G401.6 (cell line): Measurements from ENCODE around the gene ZNF181.

Experiments
- FAIRE-seq: peaks from 2 replicates; lab custom pipeline; 2012; peaks lifted over from hg19 to GRCh38; lab: Jason Lieb, UNC

The ZNF181 gene

GRCh38 chr19:34759218-34759917 lies 25.3 kb downstream of the ZNF181 start:
- no peak for FAIRE-seq

GRCh38 chr19:34766386-34766785 lies 32.3 kb downstream of the ZNF181 start:
- FAIRE-seq = no peak

DNA sequence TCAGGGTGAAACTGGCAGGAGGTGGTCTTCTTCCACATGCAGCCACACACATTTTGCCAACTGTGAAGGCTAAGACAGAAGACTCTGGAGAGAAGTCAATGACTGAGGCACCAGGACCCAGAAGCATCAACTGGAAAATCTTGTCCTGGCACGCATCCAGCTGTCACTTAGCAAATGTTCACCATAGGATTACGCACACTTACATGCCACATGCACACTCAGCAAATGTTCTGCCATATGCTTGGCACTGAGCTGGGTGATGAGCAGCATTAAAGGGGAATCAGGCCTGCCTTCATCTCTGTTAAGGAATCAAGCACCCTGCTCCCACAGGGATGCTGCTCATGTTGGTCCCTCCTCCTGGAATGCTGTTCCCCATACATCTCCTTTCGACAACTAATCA lies 33.9 kb downstream of the ZNF181 start:
- FAIRE-seq = no peak

DNA sequence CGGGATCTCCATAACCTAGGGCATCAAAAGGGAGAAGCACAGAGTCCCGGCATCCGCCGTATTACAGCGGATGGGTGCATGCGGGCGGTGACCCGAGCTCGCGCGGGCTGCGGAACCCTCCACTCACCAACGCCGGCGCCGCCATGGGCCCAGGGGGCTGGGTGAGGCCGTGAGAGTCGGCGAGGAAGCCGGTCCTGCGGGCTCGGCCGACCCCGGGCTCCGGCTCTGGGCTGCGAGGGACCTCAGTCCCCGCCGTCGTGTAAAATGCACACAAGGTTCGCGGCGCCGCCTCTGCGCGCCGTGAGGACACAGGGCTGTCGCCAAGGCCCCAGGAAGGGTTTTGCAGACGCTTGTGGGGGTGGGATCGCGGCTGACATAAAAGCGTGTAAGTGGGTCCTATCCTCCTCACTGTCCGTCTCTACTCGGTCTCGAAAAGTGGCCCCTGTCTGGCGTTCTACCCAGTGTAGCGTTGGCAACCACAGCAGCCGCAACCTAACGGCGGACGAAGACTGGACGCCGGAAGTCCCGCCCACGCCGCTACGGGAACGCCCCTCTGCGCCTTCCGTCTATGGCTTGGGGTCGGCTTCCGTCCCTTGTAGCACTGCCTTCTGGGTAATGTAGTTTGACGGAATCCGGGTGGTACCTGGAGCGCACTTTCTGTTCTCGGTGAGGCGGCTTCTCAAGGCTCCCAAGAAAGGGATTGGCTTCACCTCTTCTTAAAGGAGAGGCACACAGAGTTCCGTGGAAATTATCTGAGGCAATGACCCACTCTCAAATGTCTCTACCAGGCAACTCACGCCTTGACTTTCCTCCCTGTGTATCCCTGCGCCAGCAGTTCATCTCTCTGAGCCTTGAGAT lies 38.9 kb downstream of the ZNF181 start, which contains the start of gene ZNF599:
Gene ZNF599, minus strand, starts transcription at position 519 of the 858 bp plus-strand sequence. Its CDS starts 374 bp downstream, at position 145.
- FAIRE-seq = peak; percentile 92

- no peak for FAIRE-seq
Measured at GRCh38 chr19:34773555-34773864, 39.5 kb downstream of the ZNF181 start.

DNA sequence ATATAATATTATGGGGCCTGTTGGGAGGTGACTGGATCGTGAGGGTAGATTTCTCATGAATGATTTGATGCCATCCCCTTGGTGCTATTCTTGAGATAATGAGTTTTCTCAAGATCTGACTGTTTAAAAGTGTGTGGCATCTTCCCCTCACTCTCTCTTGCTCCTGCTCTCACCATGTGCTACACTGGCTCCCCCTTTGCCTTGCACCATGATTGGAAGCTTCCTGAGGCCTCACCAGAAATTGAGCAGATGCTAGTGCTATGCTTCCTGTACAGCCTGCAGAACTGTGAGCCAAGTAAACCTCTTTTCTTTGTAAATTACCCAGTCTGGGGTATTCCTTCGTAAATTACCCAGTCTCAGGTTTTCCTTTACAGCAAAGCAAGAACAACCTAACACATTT lies 40.8 kb downstream of the ZNF181 start:
- FAIRE-seq = no peak

DNA sequence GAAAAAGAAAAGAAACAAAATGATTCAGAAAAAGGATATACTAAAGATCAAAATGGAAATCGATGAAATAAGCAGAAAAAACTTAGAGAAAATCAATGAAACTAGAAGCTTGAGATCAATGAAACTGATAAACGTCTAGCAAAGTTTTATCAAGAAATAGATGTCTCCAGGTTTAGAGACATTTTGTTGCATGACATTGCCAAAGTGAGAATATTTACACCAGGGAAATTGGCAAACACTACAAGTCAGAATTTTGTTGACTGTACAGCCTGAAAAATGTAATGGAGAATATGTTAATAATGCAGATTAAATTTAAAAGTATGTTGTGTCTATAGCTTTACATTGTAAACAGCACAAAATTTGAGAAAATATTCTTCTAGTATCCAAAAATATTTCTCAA lies 44.3 kb downstream of the ZNF181 start:
- FAIRE-seq = no peak

GRCh38 chr19:34779652-34780051 lies 45.6 kb downstream of the ZNF181 start:
- no peak for FAIRE-seq

DNA sequence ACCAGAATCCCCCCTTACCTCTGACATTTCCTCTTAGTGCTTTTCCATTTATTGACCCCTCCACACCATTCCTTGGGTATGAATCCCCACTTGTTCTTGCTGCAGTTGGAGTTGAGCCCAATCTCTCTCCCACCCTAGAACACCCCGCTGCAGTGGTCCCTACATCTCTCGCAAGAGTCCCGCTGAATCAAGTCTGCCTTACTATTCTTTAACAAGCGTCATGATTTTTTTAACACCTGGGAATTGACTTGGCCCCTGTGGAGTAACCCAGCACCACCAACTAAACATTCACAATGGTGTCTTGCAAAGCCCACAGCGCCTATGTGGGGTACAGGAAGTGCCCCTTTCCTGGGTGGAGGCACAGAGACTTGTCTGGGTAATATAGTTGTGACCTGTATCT lies 52.2 kb downstream of the ZNF181 start:
- no peak for FAIRE-seq

GRCh38 chr19:34787059-34787824 lies 53.2 kb downstream of the ZNF181 start:
- FAIRE-seq = no peak

DNA sequence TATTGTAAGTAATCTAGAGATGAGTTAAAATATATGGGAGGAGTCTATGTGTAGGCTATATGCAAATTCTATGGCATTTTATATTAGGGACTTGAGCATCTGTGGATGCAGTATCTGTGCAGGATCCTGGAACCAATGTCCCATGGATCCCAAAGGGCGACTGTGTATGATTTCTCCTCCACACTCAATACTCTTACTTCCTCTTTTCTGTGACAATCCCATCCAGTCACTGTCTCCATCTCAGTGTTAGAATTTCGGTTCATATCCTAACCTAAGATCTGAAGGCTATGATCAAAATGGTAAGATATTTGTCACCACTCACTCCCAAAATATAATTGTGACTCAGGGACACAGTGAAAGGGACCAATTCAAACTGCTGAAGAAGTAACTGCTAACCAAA lies 54.0 kb downstream of the ZNF181 start:
- no peak for FAIRE-seq

- FAIRE-seq = no peak
Measured at GRCh38 chr19:34793565-34793964, 59.5 kb downstream of the ZNF181 start.

DNA sequence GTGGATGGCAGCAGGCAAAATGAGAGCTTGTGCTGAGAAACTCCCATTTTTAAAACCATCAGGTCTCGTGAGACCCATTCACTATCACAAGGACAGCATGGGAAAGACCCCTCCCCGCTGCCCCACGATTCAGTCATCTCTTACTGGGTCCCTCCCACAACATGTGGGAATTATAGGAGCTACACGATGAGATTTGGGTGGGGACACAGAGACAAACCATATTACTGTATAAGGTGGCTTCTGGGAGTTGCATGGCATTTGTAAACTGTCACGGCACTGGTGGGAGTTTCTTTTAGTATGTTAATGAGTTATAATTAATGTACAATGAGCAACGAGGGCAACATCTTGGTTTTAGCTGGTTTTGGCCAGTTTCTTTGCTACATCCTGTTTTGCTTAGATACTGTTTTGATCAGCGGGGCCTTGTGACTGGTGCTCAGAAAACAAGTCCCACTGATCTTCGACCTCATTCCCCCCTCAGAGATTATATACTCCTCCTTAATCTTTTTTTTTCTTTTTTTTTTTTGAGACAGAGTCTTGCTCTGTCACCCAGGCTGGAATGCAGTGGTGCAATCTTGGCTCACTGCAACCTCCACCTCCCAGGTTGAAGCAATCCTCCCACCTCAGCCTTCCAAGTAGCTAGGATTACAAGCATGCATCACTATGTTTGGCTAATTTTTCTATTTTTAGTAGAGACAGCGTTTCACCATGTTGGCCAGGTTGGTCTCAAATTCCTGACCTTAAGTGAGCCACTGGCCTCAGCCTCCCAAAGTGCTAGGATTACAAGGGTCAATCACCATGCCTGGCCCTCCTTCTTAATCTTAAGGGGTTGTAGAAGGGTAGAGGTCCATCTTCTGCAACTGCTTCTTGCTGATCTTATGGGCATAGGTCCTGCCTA lies 60.3 kb downstream of the ZNF181 start:
- FAIRE-seq = no peak
